RWPE2 (cell line): ENCODE results near the gene MMP21.
A peak's percentile ranks its signal among the peaks of the same experiment; 100 is the strongest.

Experiments used
- ATAC-seq: fragments of 200-7000 bp; cut with Tn5 transposase; 3 replicates; pipeline ENCODE4 v1.9.1; 2021; ENCODE audit warnings: low read depth
- DNase-seq: peaks from one replicate; pipeline ENCODE4 v3.0.0-alpha.2; 2020; ENCODE audit warnings: low spot score
- H3K27ac ChIP-seq: fragments of 450-650 bp; 2 replicates; pipeline ENCODE4 v1.5.1; 2017; ENCODE audit warnings: mild to moderate bottlenecking; ENCODE audit not compliant: poor library complexity, severe bottlenecking
- H3K27me3 ChIP-seq: fragments of 250-450 bp; sonication (Bioruptor Pico); 2 replicates; pipeline ENCODE4 v1.5.1; 2021; ENCODE audit warnings: mild to moderate bottlenecking, moderate library complexity; ENCODE audit not compliant: insufficient read depth, poor library complexity, severe bottlenecking
- H3K36me3 ChIP-seq: fragments of 250-450 bp; sonication (Bioruptor Pico); 2 replicates; pipeline ENCODE4 v1.5.1; 2020; ENCODE audit warnings: low read depth, mild to moderate bottlenecking, moderate library complexity
- H3K4me1 ChIP-seq: fragments of 250-450 bp; sonication (Bioruptor Pico); 2 replicates; pipeline ENCODE4 v1.5.1; 2021; ENCODE audit warnings: mild to moderate bottlenecking, moderate library complexity; ENCODE audit not compliant: insufficient read depth, poor library complexity, severe bottlenecking
- H3K4me3 ChIP-seq: fragments of 250-450 bp; sonication (Bioruptor Pico); 2 replicates; pipeline ENCODE4 v1.5.1; 2021; ENCODE audit warnings: mild to moderate bottlenecking, moderate library complexity; ENCODE audit not compliant: severe bottlenecking
- H3K9me3 ChIP-seq: fragments of 250-450 bp; sonication (Bioruptor Pico); 2 replicates; pipeline ENCODE4 v1.5.1; 2021; ENCODE audit warnings: mild to moderate bottlenecking, moderate library complexity; ENCODE audit not compliant: severe bottlenecking
- CTCF ChIP-seq: fragments of 450-650 bp; IDR thresholded peaks from one replicate; pipeline ENCODE4 v1.5.1; 2017; ENCODE audit warnings: mild to moderate bottlenecking, moderate library complexity; ENCODE audit not compliant: poor library complexity, severe bottlenecking

The MMP21 gene

GRCh38 chr10:125775491-125776106, at the start of gene MMP21:
Gene MMP21 (minus strand): TSS chr10:125775821. CDS start chr10:125775821, 0 bp downstream.
- no peaks in the 10 kb centered on the region for H3K4me1 ChIP-seq
- DNase-seq (no peak), ATAC-seq (0 out of 3 replicates have a peak, but pooled peaks have one; percentile 8)
- no peaks in the 10 kb centered on the region for H3K9me3 ChIP-seq
- H3K27ac ChIP-seq = no peak within 1 kb of the TSS
- no peak for TF ChIP-seq CTCF
- no peaks in the 10 kb centered on the region for H3K36me3 ChIP-seq
- no peak within 1 kb of the TSS for H3K4me3 ChIP-seq
- peaks cover 12% of the 10 kb centered on the region for H3K27me3 ChIP-seq

- peak overlapping the region; percentile 39 for H3K27ac ChIP-seq
- peak overlapping the region; percentile 91 for H3K4me3 ChIP-seq
- TF ChIP-seq CTCF = no peak
- no peaks in the 10 kb centered on the region for H3K27me3 ChIP-seq
- peaks cover 9% of the 10 kb centered on the region for H3K4me1 ChIP-seq
- peak; percentile 64 for ATAC-seq
- DNase-seq = no peak
- peaks cover 57% of the 10 kb centered on the region for H3K36me3 ChIP-seq
- no peaks in the 10 kb centered on the region for H3K9me3 ChIP-seq
Measured at GRCh38 chr10:125824736-125825135, 49.1 kb upstream of the MMP21 start.

- Histone ChIP-seq H3K4me1 (peaks cover 9% of the 10 kb centered on the region), H3K4me3 (peak overlapping the region; percentile 91), H3K27me3 (no peaks in the 10 kb centered on the region), H3K36me3 (peaks cover 47% of the 10 kb centered on the region), H3K27ac (peak overlapping the region; percentile 39), H3K9me3 (no peaks in the 10 kb centered on the region)
- no peak for TF ChIP-seq CTCF
- ATAC-seq = peak; percentile 3; the same call in 1 of the 3 replicates
- DNase-seq = no peak
Measured at GRCh38 chr10:125823663-125824251, 48.1 kb upstream of the MMP21 start.

GRCh38 chr10:125822878-125823662, 47.4 kb upstream of the MMP21 start, which contains the start of the genes BCCIP and UROS:
Gene BCCIP (plus strand): TSS chr10:125823546. CDS start chr10:125823558, 12 bp downstream.
Gene UROS (minus strand): TSS chr10:125823258. CDS start chr10:125816499, 6,759 bp downstream.
- no peaks in the 10 kb centered on the region for H3K9me3 ChIP-seq

More at GRCh38 chr10:125822878-125823662, 47.4 kb upstream of the MMP21 start, which contains the start of the genes BCCIP and UROS:
- H3K27me3 ChIP-seq = no peaks in the 10 kb centered on the region
- H3K36me3 ChIP-seq = peaks cover 40% of the 10 kb centered on the region
- DNase-seq = peak; percentile 93
- H3K27ac ChIP-seq = peak within 1 kb of the TSS; percentile 39
- ATAC-seq = peak; percentile 77
- no peak for TF ChIP-seq CTCF
- peak within 1 kb of the TSS; percentile 91 for H3K4me3 ChIP-seq
- peaks cover 9% of the 10 kb centered on the region for H3K4me1 ChIP-seq
